GM12874 (cell line): ENCODE results near the gene FBXO44.

ENCODE experiments used
- CTCF ChIP-seq: IDR thresholded peaks from 2 replicates; pipeline ENCODE4 v1.5.1; 2011; ENCODE audit warnings: low read depth, mild to moderate bottlenecking, control low read depth, low read length, moderate library complexity; ENCODE audit not compliant: insufficient read depth

Gene FBXO44

GRCh38 chr1:11668516-11668915 lies 13.8 kb downstream of the FBXO44 start:
- no peak for TF ChIP-seq CTCF

GRCh38 chr1:11670747-11671146 lies 16.1 kb downstream of the FBXO44 start:
- no peak for TF ChIP-seq CTCF

- TF ChIP-seq CTCF = no peak
These were observed 16.5 kb downstream of the FBXO44 start for GRCh38 chr1:11671205-11671543.

GRCh38 chr1:11671544-11672286 lies 17.0 kb downstream of the FBXO44 start:
- TF ChIP-seq CTCF = no peak

- TF ChIP-seq CTCF = no peak
These were observed 18.6 kb downstream of the FBXO44 start for GRCh38 chr1:11673089-11673769.

- TF ChIP-seq CTCF = no peak
These were observed 19.8 kb downstream of the FBXO44 start for GRCh38 chr1:11674488-11674887.

GRCh38 chr1:11675325-11675724 lies 20.6 kb downstream of the FBXO44 start:
- TF ChIP-seq CTCF = no peak
